HG02571 (cell line): Measurements from ENCODE around the gene PRAMEF12.
"Not testable (repeated sequence)": the region's sequence is repeated elsewhere in the genome, so short reads cannot be mapped to it uniquely, and the experiment has no call there.

Source experiments
- ATAC-seq: cut with Tn5 transposase; IDR thresholded peaks from one replicate; pipeline ENCODE4 v1.9.1; 2021; ENCODE audit warnings: mild to moderate bottlenecking, moderate library complexity; ENCODE audit not compliant: unreplicated experiment

Gene PRAMEF12

DNA sequence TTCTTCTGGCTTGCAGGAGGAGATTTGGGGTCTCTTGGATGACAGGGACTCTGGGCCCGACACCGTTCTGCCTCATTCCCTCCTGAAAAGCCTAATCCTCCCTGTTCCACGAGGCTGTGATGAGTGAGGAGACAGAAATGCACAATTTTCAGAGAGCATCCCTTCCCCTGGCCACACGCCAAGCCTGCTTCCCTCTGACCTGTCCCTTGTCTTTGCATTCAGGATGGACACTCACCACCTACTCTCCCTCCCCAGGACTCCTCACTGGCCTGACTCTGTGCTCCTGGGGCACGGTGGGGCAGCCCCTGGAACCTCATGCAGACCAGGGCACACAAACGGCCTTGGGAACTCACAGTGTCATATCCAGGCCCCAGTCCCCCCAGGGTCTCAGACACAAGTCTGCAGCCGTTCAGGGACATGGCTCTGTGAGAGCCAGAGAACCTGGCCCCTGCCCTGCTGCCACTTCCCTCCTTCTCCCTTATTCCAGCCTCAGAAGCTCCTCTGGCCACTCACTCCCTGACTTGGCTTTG lies 3.5 kb upstream of the PRAMEF12 start:
- no peak for ATAC-seq

DNA sequence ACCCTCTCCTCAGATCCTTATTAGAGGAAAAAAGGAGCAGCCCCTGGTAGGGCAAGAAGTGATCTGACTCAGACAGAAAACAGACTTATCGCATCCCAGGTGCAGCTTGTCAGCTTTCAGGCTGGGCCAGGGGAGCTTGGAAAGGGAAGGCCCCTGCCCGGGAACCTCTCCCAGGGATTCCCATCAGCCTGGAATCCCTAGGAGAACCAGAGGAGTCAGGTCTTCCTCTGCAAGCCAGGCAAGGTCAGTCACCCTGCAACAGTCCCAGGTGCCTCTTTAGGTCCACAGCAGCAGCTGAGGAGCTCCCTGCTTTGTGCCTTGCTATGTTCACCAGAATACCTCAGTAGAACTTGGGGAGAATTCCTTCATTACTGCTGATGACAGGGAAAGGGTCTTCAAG lies 2.9 kb upstream of the PRAMEF12 start:
- no peak for ATAC-seq

DNA sequence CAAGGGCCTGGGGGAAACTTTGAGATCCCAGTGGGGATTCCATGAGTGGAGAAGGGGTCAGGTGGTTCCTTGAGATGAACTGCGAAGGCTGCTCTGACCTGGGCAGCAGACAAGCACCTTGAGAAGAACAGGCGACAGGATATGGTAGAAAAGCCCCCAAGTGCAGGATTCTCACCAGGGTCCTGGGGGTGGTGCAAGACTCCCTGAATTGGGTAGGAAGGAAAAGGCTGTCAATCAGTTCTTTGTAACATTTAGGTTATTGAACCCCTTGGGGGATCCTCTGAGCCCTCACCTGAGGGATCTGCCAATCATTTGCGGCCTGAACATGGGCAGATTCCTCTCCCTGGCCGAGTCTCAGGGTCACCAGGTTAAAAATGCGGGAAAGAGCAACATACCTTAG lies 2.4 kb upstream of the PRAMEF12 start:
- ATAC-seq: no peak

DNA sequence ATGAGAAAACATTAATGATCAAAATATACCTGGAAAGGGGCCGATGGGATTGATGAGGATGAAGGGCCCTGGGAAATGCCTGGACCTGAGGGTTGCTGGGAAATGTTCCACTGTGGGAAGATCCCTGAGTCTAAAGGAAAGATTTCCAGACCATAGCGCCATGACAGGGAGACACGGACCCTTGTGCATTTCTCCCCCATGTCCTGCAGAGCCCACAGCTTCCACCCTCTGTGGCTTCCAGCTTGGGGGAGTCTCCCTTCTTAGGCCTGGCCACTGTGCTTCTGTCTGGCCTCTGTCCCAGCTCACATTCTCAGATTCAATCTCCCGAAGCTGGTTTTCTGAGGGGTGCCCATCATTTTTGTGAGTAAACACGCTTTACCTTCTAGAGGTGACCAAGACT lies 1.0 kb upstream of the PRAMEF12 start:
- ATAC-seq: no peak

DNA sequence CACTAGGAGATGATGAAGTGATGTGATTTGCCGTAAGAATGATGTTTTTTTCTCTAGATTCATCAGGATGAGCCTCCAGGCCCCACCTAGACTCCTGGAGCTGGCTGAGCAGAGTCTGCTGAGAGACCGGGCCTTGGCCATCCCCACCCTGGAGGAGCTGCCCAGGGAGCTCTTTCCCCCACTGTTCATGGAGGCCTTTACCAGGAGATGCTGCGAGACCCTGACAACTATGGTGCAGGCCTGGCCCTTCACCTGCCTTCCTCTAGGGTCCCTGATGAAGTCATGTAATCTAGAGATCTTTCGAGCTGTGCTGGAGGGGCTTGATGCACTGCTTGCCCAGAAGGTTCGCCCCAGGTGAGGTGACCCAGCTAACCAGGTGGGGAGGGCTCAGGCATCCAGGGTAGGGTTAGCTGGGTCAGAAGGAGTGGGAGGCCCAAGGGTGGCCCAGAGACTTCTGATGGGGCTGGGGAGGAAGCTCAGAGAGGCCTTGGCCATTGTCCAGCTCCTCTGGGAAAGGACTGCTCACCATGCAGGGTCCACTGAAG lies 1.3 kb downstream of the PRAMEF12 start:
- no peak for ATAC-seq

DNA sequence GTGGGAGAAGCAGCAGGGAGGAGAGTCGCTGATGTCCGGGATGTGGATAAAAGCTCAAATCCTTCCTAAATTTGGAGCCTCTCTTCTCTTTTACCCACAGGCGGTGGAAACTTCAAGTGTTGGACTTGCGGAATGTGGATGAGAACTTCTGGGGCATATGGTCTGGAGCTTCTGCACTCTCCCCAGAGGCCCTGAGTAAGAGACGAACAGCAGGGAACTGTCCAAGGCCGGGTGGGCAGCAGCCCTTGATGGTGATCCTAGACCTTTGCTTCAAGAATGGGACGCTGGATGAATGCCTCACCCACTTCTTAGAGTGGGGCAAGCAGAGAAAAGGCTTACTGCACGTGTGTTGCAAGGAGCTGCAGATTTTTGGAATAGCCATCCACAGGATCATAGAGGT lies 1.9 kb downstream of the PRAMEF12 start:
- no peak for ATAC-seq

DNA sequence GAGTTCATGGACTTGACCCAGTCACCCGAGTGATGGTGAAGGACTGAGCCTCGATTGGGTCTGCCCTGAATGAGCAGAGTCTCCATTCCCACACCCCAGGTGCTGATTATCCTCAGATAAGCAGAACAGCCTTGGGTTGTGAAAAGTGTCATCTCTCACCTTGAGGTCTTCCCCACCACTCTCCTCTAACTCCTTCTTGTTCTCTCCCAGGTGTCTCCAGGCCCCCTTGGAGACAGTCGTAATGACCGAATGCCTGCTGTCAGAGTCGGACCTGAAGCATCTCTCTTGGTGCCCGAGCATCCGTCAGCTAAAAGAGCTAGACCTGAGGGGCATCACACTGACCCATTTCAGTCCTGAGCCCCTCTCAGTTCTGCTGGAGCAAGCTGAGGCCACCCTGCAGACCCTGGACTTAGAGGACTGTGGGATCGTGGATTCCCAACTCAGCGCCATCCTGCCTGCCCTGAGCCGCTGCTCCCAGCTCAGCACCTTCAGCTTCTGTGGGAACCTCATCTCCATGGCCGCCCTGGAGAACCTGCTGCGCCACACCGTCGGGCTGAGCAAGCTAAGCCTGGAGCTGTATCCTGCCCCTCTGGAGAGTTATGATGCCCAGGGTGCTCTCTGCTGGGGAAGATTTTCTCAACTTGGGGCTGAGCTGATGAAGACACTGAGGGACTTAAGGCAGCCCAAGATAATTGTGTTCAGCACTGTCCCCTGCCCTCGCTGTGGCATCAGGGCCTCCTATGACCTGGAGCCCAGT lies 3.4 kb downstream of the PRAMEF12 start:
- ATAC-seq: no peak

DNA sequence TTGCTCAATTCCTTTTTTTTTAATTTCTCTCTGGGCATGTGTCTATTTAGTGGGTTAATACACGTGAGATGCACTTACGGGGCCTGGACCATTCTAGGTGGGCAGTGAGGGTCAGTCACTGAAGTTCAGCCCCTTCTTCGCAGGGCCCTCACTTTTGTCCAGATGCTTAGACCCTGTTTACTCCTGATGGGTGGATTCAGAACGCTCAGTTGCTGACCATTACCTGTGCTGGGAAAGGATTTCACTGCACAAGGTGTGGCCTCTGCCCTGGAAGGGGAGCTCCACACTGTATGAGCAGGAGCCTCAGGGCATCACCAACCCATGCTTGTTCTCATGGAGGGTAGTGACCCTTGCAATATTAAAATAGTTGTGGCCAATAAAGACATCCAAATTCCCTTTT lies 4.5 kb downstream of the PRAMEF12 start:
- no peak for ATAC-seq

DNA sequence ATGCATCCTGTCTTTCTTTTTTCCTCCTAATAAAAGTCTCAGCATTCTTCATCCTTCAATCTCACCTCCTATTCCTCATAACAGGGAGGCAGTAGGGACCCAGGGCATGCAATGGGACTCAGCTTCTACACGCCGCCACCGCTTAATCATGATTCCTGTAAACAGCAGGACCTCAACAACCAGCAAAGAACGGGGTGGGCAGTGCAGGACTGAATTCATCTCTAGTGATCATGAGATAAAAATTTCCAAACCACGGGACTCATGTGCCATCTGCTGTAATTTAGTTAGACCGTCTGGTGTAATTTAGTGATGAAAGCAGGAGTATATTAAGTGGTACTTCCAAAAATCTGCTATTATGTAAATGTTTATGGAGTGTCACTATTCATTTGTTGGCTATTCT lies 5.4 kb downstream of the PRAMEF12 start:
- ATAC-seq: no peak

DNA sequence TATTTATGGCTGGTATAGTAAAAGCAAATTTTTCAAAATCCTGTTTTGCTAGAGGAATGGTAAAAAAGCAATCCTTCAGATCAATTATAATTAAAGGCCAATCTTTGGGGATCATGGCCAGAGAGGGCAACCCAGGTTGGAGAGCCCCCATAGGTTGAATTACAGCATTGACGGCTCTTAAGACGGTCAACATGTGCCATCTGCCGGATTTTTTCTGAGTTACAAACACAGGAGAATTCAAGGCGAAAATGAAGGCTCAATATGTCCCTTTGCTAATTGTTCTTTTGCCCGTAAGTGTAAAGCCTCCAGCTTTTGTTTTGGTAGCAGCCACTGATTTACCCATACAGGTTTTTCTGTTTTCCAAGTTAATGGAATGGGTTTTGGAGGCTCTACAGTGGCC lies 8.0 kb downstream of the PRAMEF12 start:
- not testable (repeated sequence) for ATAC-seq

DNA sequence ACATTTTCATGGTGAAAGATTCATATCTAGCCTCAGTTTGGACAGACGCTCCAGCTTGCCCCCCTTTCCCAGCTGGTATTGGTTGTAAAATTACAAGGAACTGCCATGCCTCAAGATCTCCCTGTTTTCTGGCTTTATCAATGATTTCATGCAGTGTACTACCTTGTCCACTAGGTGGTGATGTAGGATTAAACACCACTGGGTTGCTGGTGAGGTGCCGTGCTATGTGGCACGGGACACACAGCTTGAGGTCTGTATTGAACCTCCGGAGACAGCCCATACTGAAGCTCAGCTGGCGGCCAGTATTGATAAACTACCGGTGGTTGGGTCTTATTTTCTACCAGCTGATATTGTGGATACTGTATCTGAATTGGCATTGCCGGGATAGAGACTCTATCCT lies 10.2 kb downstream of the PRAMEF12 start:
- ATAC-seq: not testable (repeated sequence)

DNA sequence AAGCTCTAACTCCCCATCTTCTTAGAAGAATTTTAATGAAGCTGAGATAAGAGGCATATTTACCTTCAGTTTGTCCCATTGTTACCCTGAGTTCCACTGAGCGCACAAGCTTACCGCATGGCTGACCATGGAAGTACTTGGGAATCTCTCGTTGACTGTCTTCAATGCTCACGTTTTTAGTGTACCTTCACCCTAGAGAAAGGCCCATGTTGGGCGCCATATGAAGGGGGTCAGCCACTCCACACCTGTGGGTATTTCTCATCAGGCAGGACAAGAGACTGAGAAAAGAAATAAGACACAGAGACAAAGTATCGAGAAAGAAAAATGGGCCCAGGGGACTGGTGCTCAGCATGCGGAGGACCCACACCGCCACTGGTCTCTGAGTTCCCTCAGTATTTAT lies 11.2 kb downstream of the PRAMEF12 start:
- ATAC-seq: not testable (repeated sequence)

DNA sequence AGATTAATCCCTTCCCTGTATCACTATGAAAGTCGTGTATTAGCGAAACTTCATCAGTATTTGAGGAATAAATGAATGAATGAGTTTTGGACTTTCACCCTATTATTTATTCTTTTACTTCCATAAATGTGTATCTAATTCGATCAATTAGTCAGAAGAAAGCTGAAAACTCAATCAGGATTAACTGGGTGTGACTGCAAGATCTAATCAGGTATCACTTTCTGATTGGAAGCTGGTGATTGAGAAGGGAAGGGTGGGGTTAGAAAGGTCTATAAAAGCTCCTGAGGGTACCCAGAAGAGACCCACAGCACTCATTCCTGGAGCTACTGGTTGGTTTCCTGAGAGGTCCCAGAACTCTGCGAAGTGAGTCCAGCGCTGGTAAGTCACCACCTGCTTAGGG lies 17.6 kb downstream of the PRAMEF12 start, which contains the start of gene PRAMEF1:
Gene PRAMEF1, plus strand, starts transcription at position 301 of the 400 bp plus-strand sequence. CDS start 1,831 bp downstream, outside the sequence.
- not testable (repeated sequence) for ATAC-seq

DNA sequence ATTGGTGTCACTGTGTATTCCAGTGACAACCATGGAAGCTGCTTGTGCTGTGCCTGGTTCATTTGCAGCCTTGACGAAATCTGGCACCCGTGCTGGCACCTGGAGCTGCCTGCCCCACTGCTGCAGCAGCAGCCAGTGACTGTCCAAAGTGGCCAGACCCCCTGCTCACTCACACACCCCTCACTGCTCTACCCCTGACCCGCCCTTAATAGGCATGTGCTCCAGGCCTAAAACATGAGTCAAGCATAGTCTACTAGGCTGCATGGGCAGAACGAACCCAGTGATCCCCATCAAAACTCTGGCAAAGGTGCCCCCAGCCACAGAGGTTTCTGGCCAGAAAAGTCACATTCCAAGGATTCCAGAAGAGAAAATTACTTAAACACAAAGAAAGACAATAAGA lies 25.4 kb downstream of the PRAMEF12 start:
- no peak for ATAC-seq

DNA sequence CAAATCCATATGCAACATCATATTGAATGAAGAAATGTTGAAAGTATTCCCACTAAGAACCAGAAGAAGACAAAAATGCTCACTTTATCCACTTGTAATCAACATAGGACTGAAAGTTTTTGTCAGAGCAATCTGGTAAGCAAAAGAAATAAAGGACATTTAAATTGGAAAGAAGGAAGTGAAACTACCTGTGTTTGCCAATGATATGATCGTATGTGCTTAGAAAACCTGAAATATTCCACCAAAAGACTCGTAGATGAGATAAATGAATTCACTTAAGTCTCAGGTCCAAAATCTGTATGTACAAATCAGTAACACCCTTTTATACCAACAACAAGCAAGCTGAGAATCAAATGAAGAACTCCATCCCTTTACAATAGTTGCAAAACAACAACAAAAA lies 26.2 kb downstream of the PRAMEF12 start:
- ATAC-seq: no peak

DNA sequence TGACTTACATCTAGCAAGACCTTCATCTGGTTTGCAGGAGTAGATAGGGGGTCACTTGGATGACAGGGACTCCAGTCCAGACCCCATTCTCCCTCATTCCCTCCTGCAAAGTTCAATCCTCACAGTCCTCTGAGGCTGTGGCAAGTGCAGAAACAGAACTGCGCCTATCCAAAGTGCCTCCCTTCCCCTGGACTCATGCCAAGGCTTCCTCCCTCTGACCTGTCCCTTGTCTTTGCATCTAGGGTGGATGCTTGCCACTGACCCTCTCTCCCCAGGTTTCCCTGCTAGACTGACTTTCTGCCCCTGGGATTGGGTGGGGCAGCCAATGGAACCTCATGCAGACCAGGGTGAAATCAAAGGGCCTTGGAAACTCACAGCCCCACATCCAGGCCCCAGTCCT lies 36.4 kb downstream of the PRAMEF12 start:
- ATAC-seq: no peak

DNA sequence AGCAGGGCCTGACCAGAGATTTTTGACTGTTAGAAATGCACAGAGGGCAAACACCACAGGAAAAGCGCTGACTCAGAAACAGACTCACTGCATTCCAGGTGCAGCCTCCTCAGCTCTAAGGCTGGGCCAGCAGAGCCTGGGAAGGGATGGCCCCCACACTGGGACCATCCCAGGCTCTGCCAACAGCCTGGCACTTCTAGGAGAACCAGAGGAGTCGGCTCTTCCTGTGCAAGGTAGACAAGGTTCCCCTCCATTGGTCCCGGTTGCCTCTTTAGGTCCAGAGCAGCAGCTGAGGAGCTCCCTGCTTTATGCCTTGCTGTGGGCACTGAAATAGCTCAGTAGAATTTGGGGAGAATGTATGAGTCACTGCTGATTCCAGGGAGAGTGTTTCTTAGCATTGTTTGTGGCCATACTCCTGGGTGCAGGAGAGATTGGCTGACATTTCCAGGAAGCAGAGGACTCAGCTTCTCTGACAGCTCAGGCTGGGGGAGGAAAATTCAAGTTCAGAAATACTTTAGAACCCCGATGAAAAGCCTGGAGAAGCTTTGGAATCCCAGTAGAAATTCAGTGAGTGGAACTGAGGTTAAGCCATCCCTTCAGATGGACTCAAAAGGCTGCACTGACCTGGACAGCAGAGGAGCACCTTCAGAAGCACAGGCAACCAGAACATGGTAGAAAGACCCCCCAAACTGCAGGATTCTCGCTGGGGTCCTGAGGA lies 37.3 kb downstream of the PRAMEF12 start:
- ATAC-seq: no peak

DNA sequence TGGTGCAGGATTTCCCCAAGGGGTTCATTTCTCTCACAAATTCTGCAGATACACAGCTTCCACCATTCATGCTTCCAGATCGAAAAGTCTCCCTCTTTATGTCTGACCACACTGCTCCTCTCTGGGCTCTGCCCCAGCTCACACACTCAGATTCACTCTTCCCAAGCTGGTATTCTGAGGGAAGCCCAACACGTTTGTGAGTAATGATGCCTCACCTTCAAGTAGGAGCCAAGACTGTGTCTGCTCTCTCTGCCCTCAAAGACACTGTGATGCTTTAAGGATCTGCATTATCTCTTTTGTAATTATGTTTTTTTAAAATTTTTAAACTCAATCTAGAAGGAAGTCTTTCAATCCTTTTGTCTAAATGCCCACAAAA lies 37.9 kb downstream of the PRAMEF12 start:
- no peak for ATAC-seq

DNA sequence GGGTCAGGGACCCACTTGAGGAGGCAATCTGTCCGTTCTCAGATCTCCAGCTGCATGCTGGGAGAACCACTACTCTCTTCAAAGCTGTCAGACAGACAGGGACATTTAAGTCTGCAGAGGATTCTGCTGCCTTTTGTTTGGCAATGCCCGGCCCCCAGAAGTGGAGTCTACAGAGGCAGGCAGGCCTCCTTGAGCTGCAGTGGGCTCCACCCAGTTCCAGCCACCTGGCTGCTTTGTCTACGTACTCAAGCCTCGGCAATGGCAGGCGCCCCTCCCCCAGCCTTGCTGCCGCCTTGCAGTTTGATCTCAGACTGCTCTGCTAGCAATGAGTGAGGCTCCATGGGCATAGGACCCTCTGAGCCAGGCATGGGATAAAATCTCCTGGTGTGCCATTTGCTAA lies 45.5 kb downstream of the PRAMEF12 start:
- not testable (repeated sequence) for ATAC-seq
